HepG2 (cell line): ENCODE measurements around the gene CIBAR2. TPM values are rescaled to one million over a fixed set of nuclear protein-coding genes. Genes with fewer than 3 reads are reported as not detected.
A peak's percentile ranks its signal among the peaks of the same experiment; 100 is the strongest.

ENCODE experiments used
- ATAC-seq: fragments of 200-7000 bp; cut with Tn5 transposase; 3 replicates; pipeline ENCODE4 v1.9.1; 2020; ENCODE audit warnings: mild to moderate bottlenecking, moderate library complexity
- BruUV-seq: library from RNA; stranded (reverse); fragments of 400-500 nt; replicated peaks from 2 replicates; lab custom pipeline; 2021; lab: Mats Ljungman, UMichigan
- CTCF ChIA-PET: fragments of 300-600 bp; formaldehyde crosslinking; extraction: SDS; loops from one replicate; lab custom pipeline; 2021; ENCODE audit warnings: low total read pairs, inconsistent platforms, low intra/inter-chr PET ratio; lab: Yijun Ruan, JAX
- POLR2A ChIA-PET: fragments of 350-600 bp; sonication (Branson Sonifier 250); formaldehyde crosslinking; loops from one replicate; lab custom pipeline; 2020; ENCODE audit warnings: antibody characterized with exemption, inconsistent platforms; lab: Yijun Ruan, JAX
- DNase-seq: peaks from one replicate; pipeline ENCODE4 v3.0.0-alpha.2; 2015; ENCODE audit warnings: low spot score
- FAIRE-seq: peaks from 3 replicates; lab custom pipeline; 2011; peaks lifted over from hg19 to GRCh38; lab: Jason Lieb, UNC
- H2AFZ ChIP-seq: one replicate; pipeline ENCODE4 v1.6.1; 2011; ENCODE audit warnings: low read length, inconsistent platforms
- H3K27ac ChIP-seq: fragments of 300-600 bp; 3 replicates; pipeline ENCODE4 v1.8.0; 2011; ENCODE audit warnings: mixed run types, mild to moderate bottlenecking, mixed read lengths, low read length, inconsistent platforms; ENCODE audit not compliant: insufficient read depth; ENCODE audit errors: extremely low read length
- H3K27me3 ChIP-seq, 2 experiments: fragments of 200-600 bp in 1 of 2; 2 replicates in 1 of 2; 3 replicates in 1 of 2; pipeline versions ENCODE4 v1.6.0 to v1.8.0; 2011; ENCODE audit warnings: low read length in 2 of 2, mild to moderate bottlenecking in 2 of 2, moderate library complexity in 2 of 2, inconsistent platforms in 1 of 2; ENCODE audit not compliant: insufficient read depth in 2 of 2, control insufficient read depth in 1 of 2
- H3K36me3 ChIP-seq, 2 experiments: fragments of 200-600 bp in 1 of 2; replicated peaks in 1 of 2; 2 replicates in 1 of 2; 3 replicates in 1 of 2; pipeline versions ENCODE4 v1.5.1 to v1.8.0; 2011; ENCODE audit warnings: low read length in 2 of 2, inconsistent platforms in 1 of 2; ENCODE audit not compliant: insufficient read depth in 2 of 2, control insufficient read depth in 1 of 2
- H3K4me1 ChIP-seq: 2 replicates; pipeline ENCODE4 v1.5.1; 2012; ENCODE audit warnings: low read length, inconsistent platforms; ENCODE audit not compliant: insufficient read depth
- H3K4me2 ChIP-seq: 2 replicates; pipeline ENCODE4 v1.6.0; 2011; ENCODE audit warnings: low read depth, low read length, inconsistent platforms
- H3K4me3 ChIP-seq, 3 experiments: fragments of 200-600 bp in 1 of 3; sonication (generic), shearing (Covaris generic) in 1 of 3; replicated peaks in 1 of 3; 2 replicates each; pipeline ENCODE4 v1.5.1; 2011 to 2016; ENCODE audit warnings: low read length in 3 of 3, inconsistent platforms in 2 of 3, low read depth in 2 of 3, mild to moderate bottlenecking in 2 of 3, control low read depth in 1 of 3, mixed read lengths in 1 of 3; ENCODE audit not compliant: insufficient read depth in 1 of 3
- H3K79me2 ChIP-seq: one replicate; pipeline ENCODE4 v1.6.1; 2011; ENCODE audit warnings: low read length, inconsistent platforms; ENCODE audit not compliant: insufficient read depth
- H3K9ac ChIP-seq: 2 replicates; pipeline ENCODE4 v1.6.0; 2011; ENCODE audit warnings: mild to moderate bottlenecking, low read depth, low read length, inconsistent platforms; ENCODE audit not compliant: insufficient read depth
- H3K9me3 ChIP-seq: 2 replicates; pipeline ENCODE4 v1.5.1; 2012; ENCODE audit warnings: mild to moderate bottlenecking, low read length
- H4K20me1 ChIP-seq: 2 replicates; pipeline ENCODE4 v1.6.0; 2011; ENCODE audit warnings: inconsistent platforms, mild to moderate bottlenecking, low read length, moderate library complexity; ENCODE audit not compliant: insufficient read depth
- CREB1 ChIP-seq, 2 experiments: fragments of 450-650 bp in 1 of 2; IDR thresholded peaks; 2 replicates each; pipeline ENCODE4 v1.6.1; 2016 to 2017; ENCODE audit warnings: control low read depth in 1 of 2, mild to moderate bottlenecking in 1 of 2, missing compliant biosample characterization in 1 of 2, missing genetic modification characterization in 1 of 2
- GFI1 ChIP-seq: sonication (generic); formaldehyde crosslinking; IDR thresholded peaks from 2 replicates; pipeline ENCODE4 v1.5.0; 2020; ENCODE audit warnings: missing genetic modification reagents, mild to moderate bottlenecking, borderline replicate concordance
- LBX2 ChIP-seq: sonication (generic); formaldehyde crosslinking; IDR thresholded peaks from 2 replicates; pipeline ENCODE4 v1.5.0; 2020; ENCODE audit warnings: missing genetic modification reagents, mild to moderate bottlenecking, borderline replicate concordance
- PCBP1 ChIP-seq: fragments of 200-400 bp; formaldehyde crosslinking; IDR thresholded peaks from 2 replicates; pipeline ENCODE4 v1.6.1; 2017; ENCODE audit warnings: mild to moderate bottlenecking, low read depth, low read length, borderline replicate concordance
- SMARCC2 ChIP-seq: fragments of 450-650 bp; IDR thresholded peaks from 2 replicates; pipeline ENCODE4 v1.6.1; 2017; ENCODE audit warnings: antibody characterized with exemption, mild to moderate bottlenecking
- ZNF205 ChIP-seq: IDR thresholded peaks from 2 replicates; pipeline ENCODE4 v1.6.1; 2018; ENCODE audit warnings: missing biosample characterization, missing genetic modification reagents
- ZNF235 ChIP-seq: sonication (generic); formaldehyde crosslinking; IDR thresholded peaks from 2 replicates; pipeline ENCODE4 v1.8.1; 2023; ENCODE audit warnings: mild to moderate bottlenecking, missing genetic modification reagents, borderline replicate concordance
- ZNF24 ChIP-seq: fragments of 450-650 bp; IDR thresholded peaks from 2 replicates; pipeline ENCODE4 v1.6.1; 2017; ENCODE audit warnings: antibody characterized with exemption, mild to moderate bottlenecking
- ZNF296 ChIP-seq: sonication (generic); formaldehyde crosslinking; conservative IDR thresholded peaks from 2 replicates; pipeline ENCODE4 v1.5.0; 2020; ENCODE audit warnings: mild to moderate bottlenecking, missing genetic modification reagents
- WGBS: methylation state at CpG from one replicate; pipeline ENCODE4 v1.1.6; 2017; ENCODE audit warnings: low lambda C conversion rate; 5-methylcytosine and 5-hydroxymethylcytosine counted together
- in situ Hi-C: cut with HindIII; loops from 2 replicates; pipeline ENCODE4 v1.10.0; 2017; ENCODE audit warnings: low pct_unique_long_range_greater_than_20kb; ENCODE audit not compliant: extremely low pct_ligation_motif_present
- intact Hi-C: fragments of 100-400 bp; cut with micrococcal nuclease; formaldehyde crosslinking; loops from one replicate; pipeline ENCODE4 v1.10.0; 2022; ENCODE audit not compliant: unreplicated experiment
- polyA plus RNA-seq, 8 experiments: library from polyadenylated mRNA; depleted of rRNA in 3 of 8; stranded (reverse) in 7 of 8; unstranded in 1 of 8; fragments of >200 nt; fragmentation: Illumina TruSeq in 4 of 8; extraction: Trizol in 4 of 8; gene quantifications; 2 replicates each; pipeline versions ENCODE4 v1.2.1 to v1.2.3, GENCODE V29; 2011 to 2016; ENCODE audit warnings: low read depth in 4 of 8, missing spikeins in 1 of 8, mixed read lengths in 1 of 8; ENCODE audit not compliant: insufficient read depth in 1 of 8
- total RNA-seq, 5 experiments: library from RNA; depleted of rRNA; stranded (reverse); fragments of >200 nt; fragmentation: Illumina TruSeq; extraction: Trizol; gene quantifications; 2 replicates each; pipeline ENCODE4 v1.2.3, GENCODE V29; 2016; ENCODE audit warnings: low read depth in 1 of 5
- TF ChIP-seq, protein P1 (sequence below): sonication (generic); formaldehyde crosslinking; IDR thresholded peaks from 2 replicates; pipeline ENCODE4 v1.5.0; 2020; ENCODE audit warnings: mild to moderate bottlenecking, missing genetic modification reagents, borderline replicate concordance
- TF ChIP-seq, protein P2 (sequence below): IDR thresholded peaks from 2 replicates; pipeline ENCODE4 v1.4.0; 2020; ENCODE audit warnings: mild to moderate bottlenecking, missing genetic modification reagents
- TF ChIP-seq, protein P3 (sequence below): sonication (generic); formaldehyde crosslinking; IDR thresholded peaks from 2 replicates; pipeline ENCODE4 v1.5.0; 2020; ENCODE audit warnings: missing genetic modification reagents

The CIBAR2 gene
- total and polyA plus RNA-seq, 2 of the 13 experiments (the other 11 are each of a cell fraction or from before 2014, with no cell fraction given), result not detected

GRCh38 chr16:85137323-85138072, 25.2 kb upstream of the CIBAR2 start:
- H2AFZ ChIP-seq, result no peak overlapping the region
- CTCF ChIA-PET, result no interaction called here
- H3K27ac ChIP-seq, result peak overlapping the region; percentile 80
- peak overlapping the region; percentile 94 for H3K4me2 ChIP-seq
- H3K79me2 ChIP-seq, result no peaks in the 10 kb centered on the region
- FAIRE-seq (peak; percentile 63), ATAC-seq (peak; percentile 85), DNase-seq (peak; percentile 87)
- POLR2A ChIA-PET, result interaction anchor here (0.6 to 11.3 kb wide), 19 partner anchors 9 to 378 kb away, joined by 3 to 293 read pairs (median 5); no protein-coding TSS in a partner anchor
- peaks cover 85% of the 10 kb centered on the region for H3K4me1 ChIP-seq
- WGBS, result 5% methylated on average over 3 of the region's 29 CpGs
- H3K36me3 ChIP-seq, result no peaks in the 10 kb centered on the region
- peak overlapping the region; percentile 63 for H3K9ac ChIP-seq
- H3K27me3 ChIP-seq, result peaks cover 0 to 3% of the 10 kb centered on the region in 2 experiments; a peak in 2 of 5 replicates
- H3K9me3 ChIP-seq, result no peaks in the 10 kb centered on the region
- H3K4me3 ChIP-seq, result peak overlapping the region; percentile 49 to 76 (median 60)
- no peaks in the 10 kb centered on the region for H4K20me1 ChIP-seq
- TSS peak; percentile 67 for BruUV-seq
- intact Hi-C loops, result loop anchor here (2.0 kb wide), 1 partner anchor 29 kb away; no protein-coding TSS in a partner anchor
- in situ Hi-C loops, result no loop called here
- 0 out of 2 replicates have a peak, but pooled peaks have one; percentile 36 for TF ChIP-seq ZNF296 (CRISPR knock-in tag)
- TF ChIP-seq CREB1 (IDR thresholded peaks at IDR 0.05), result no peak
- TF ChIP-seq CREB1 (CRISPR knock-in tag; IDR thresholded peaks at IDR 0.05), result no peak
- TF ChIP-seq ZNF24, result no peak
- TF ChIP-seq SMARCC2, result no peak
- peak; percentile 44; the same call in 1 of the 2 replicates for TF ChIP-seq ZNF235 (CRISPR knock-in tag)
- TF ChIP-seq, protein P1, sequence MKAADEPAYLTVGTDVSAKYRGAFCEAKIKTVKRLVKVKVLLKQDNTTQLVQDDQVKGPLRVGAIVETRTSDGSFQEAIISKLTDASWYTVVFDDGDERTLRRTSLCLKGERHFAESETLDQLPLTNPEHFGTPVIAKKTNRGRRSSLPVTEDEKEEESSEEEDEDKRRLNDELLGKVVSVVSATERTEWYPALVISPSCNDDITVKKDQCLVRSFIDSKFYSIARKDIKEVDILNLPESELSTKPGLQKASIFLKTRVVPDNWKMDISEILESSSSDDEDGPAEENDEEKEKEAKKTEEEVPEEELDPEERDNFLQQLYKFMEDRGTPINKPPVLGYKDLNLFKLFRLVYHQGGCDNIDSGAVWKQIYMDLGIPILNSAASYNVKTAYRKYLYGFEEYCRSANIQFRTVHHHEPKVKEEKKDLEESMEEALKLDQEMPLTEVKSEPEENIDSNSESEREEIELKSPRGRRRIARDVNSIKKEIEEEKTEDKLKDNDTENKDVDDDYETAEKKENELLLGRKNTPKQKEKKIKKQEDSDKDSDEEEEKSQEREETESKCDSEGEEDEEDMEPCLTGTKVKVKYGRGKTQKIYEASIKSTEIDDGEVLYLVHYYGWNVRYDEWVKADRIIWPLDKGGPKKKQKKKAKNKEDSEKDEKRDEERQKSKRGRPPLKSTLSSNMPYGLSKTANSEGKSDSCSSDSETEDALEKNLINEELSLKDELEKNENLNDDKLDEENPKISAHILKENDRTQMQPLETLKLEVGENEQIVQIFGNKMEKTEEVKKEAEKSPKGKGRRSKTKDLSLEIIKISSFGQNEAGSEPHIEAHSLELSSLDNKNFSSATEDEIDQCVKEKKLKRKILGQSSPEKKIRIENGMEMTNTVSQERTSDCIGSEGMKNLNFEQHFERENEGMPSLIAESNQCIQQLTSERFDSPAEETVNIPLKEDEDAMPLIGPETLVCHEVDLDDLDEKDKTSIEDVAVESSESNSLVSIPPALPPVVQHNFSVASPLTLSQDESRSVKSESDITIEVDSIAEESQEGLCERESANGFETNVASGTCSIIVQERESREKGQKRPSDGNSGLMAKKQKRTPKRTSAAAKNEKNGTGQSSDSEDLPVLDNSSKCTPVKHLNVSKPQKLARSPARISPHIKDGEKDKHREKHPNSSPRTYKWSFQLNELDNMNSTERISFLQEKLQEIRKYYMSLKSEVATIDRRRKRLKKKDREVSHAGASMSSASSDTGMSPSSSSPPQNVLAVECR, result peak; percentile 80
- TF ChIP-seq, protein P2, sequence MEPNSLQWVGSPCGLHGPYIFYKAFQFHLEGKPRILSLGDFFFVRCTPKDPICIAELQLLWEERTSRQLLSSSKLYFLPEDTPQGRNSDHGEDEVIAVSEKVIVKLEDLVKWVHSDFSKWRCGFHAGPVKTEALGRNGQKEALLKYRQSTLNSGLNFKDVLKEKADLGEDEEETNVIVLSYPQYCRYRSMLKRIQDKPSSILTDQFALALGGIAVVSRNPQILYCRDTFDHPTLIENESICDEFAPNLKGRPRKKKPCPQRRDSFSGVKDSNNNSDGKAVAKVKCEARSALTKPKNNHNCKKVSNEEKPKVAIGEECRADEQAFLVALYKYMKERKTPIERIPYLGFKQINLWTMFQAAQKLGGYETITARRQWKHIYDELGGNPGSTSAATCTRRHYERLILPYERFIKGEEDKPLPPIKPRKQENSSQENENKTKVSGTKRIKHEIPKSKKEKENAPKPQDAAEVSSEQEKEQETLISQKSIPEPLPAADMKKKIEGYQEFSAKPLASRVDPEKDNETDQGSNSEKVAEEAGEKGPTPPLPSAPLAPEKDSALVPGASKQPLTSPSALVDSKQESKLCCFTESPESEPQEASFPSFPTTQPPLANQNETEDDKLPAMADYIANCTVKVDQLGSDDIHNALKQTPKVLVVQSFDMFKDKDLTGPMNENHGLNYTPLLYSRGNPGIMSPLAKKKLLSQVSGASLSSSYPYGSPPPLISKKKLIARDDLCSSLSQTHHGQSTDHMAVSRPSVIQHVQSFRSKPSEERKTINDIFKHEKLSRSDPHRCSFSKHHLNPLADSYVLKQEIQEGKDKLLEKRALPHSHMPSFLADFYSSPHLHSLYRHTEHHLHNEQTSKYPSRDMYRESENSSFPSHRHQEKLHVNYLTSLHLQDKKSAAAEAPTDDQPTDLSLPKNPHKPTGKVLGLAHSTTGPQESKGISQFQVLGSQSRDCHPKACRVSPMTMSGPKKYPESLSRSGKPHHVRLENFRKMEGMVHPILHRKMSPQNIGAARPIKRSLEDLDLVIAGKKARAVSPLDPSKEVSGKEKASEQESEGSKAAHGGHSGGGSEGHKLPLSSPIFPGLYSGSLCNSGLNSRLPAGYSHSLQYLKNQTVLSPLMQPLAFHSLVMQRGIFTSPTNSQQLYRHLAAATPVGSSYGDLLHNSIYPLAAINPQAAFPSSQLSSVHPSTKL (CRISPR knock-in tag), result peak; percentile 72
- TF ChIP-seq LBX2, result no peak
- TF ChIP-seq GFI1 (CRISPR knock-in tag), result 0 out of 2 replicates have a peak, but pooled peaks have one; percentile 6
- TF ChIP-seq ZNF205 (CRISPR knock-in tag), result 0 out of 2 replicates have a peak, but pooled peaks have one; percentile 39
- TF ChIP-seq, protein P3, sequence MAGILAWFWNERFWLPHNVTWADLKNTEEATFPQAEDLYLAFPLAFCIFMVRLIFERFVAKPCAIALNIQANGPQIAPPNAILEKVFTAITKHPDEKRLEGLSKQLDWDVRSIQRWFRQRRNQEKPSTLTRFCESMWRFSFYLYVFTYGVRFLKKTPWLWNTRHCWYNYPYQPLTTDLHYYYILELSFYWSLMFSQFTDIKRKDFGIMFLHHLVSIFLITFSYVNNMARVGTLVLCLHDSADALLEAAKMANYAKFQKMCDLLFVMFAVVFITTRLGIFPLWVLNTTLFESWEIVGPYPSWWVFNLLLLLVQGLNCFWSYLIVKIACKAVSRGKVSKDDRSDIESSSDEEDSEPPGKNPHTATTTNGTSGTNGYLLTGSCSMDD (CRISPR knock-in tag), result 0 out of 2 replicates have a peak, but pooled peaks have one; percentile 26
- no peak for TF ChIP-seq PCBP1
